AG08396 (cell line): ENCODE results near the gene MYO16.
"Not testable (repeated sequence)": the region's sequence is repeated elsewhere in the genome, so short reads cannot be mapped to it uniquely, and the experiment has no call there.

ENCODE experiments used
- DNase-seq: peaks from one replicate; pipeline ENCODE4 v3.0.0; 2012; ENCODE audit warnings: low spot score, mixed read lengths

Gene MYO16

GRCh38 chr13:108742701-108743451 is 113.5 kb downstream of the MYO16 start:
- no peak for DNase-seq

DNA sequence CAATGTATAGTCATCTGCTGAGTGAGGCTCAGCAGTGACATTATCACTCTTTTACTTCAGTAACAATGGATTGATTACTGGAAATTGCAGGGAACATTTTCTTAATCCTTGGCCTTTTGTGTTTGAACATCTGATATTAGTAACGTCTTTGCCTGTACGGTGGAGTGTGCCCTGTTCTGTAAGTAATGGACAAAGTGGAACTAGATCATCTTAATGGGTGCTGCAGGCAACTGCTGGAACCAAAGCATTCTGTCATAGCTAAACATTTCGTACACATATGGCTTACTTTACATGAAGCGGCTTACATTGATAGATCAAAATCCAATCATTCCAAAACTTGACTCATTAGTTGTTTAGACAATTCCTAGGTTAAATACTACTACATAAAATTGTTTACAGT is 114.1 kb downstream of the MYO16 start:
- DNase-seq = no peak

DNA sequence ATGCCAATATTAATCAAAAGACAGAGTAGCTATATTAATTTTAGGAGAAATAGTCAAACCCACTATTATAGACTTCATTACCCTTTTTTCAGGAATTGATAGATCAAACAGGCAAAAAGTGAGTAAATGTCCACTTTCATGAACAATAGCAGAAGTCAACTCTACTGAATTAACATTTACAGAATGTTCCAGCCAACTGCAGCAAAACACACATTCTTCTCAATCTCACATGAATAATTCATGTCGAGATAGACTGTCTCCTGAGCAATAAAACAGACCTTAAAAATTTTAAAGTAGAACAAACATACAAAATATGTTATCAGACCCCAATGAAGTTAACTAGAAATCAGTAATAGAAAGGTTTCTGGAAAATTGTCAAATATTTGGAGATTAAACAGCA is 118.4 kb downstream of the MYO16 start:
- no peak for DNase-seq

GRCh38 chr13:108752276-108752675 is 122.9 kb downstream of the MYO16 start:
- DNase-seq = no peak

DNA sequence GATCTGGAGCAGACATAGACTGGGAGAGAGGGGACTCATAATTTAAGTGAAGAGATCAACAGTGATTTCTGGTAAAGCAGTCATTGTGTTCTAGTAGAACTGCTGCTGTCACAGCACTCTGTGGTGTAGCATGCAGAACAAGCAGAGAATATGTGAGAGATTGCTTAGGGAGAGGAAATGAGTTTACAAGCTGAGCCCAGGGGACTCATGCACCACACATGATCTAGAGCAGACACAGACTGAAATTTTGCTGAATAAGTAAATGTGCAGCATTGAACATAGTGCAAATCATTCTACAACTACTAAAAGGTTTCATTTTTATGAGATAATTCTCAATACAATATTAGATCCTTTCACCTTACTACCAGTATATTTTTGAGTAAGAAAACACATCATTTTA is 125.7 kb downstream of the MYO16 start:
- DNase-seq = no peak

- no peak for DNase-seq
Observed at GRCh38 chr13:108760129-108760528, 130.7 kb downstream of the MYO16 start.

DNA sequence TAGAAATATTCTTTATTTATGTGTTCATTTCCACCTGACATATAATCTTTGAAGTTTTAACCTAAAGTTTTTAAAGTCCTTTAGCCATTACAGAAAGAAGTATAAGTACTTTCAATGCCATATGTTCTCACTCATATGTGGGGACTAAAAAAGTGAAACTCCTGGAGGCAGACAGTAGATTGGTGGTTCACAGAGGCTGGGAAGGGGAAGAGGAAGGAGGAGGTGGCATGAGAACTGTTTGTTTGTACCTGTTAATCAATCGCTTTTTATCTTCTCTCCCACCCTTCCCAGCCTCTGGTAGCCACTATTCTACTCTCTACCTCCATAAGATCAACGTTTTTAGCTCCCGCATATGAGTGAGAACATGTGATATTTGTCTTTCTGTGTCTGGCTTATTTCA is 131.1 kb downstream of the MYO16 start:
- DNase-seq = no peak

- DNase-seq = no peak
Observed at GRCh38 chr13:108768035-108768434, 138.6 kb downstream of the MYO16 start.

GRCh38 chr13:108769213-108770070 is 140.0 kb downstream of the MYO16 start:
- no peak for DNase-seq

DNA sequence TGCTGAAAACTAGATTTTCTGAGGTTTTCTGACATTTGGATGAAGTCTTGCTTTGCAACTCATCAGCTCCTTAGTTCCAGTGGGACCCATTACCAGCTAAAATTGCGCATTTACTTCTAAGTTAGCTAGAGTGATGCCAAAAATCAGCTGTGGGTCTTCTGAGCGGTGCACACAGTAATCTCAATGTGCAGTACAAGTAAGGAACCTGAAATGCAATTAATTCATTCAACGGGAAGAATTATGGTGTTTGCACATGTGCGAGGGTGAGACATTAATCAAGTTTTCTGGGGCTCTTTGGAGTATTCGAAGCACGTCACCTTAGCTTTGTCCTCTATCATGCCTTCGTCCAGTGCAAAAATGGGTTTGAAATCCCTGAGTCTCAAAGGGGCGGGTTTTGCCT is 146.2 kb downstream of the MYO16 start:
- no peak for DNase-seq

- no peak for DNase-seq
Observed at GRCh38 chr13:108776650-108777049, 147.2 kb downstream of the MYO16 start.

- no peak for DNase-seq
Observed at GRCh38 chr13:108777421-108778420, 148.3 kb downstream of the MYO16 start.

DNA sequence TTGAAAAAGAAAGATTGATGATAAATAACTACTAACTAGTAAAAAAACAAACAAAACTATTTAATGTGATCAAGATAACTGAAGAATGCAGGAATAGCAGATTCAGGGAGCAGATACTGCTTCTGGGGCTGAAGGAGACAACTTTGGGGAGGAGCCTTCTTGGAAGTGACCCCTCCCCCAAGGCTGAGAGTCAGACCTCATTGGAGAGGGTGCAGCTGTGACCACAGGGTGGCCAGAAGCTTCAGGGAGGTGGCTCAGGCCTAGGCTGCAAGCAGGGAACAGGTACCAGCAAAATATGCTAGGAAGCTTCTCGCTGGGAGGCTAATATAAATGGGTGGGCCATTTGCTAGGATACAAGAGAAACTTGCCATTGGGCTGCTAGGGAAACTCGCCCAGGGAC is 149.9 kb downstream of the MYO16 start:
- DNase-seq = no peak

DNA sequence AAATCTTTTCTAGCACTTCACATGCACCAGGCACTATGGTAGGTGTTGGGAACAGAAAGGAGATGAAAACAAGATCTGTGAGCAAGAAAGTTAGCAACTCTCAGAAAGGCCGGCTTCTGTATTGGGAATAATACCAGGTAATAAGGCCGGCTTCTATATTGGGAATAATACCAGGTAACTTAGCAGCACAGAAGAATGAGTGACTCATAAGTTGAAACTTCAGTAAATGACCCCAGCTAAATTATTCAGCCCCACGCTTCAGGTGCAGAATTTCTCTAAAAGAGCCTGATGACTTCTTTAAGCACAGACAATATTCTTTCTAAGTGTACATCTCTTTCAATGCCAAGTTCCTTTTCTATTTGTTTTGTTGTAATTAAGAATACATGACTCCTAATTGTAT is 151.3 kb downstream of the MYO16 start:
- DNase-seq = no peak

DNA sequence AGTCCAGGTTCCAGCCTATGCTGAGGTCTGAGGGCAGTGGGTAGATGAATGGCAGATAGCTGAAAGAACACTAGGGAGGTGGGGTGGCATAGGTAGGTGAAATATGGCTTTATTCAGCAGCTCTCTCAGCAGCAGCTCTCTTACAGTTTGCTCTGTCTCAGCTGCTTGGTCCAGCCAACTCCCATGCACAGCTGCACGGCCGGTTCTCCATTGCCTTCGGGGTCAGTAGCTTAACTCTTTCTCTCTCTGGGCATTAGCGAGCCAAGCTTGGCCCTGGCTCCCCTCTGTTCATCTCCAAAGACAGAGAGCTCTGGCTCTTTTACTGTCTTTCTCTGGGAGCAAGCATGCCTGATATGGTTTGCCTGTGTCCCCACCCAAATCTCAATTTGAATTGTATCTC is 151.9 kb downstream of the MYO16 start:
- DNase-seq = no peak

GRCh38 chr13:108782480-108782879 is 153.1 kb downstream of the MYO16 start:
- DNase-seq = not testable (repeated sequence)

DNA sequence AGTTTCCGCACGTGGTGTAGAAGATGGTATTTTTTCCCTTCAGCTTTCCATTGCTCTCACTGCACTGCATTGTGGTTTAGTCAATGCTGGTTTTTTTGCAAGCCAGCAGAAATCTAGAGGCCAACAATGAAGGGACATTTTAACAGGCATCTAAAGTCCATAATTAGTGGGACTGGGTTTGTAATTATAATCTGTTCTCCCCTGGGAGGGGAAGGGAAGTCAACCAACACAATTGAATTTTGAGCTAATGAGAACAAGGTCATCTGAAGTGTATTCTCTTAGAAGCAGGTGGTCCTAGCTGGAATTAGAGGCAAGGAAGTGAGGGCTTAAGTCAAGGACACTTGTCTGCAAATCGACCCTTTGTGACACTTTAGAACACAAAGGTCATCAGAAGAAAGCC is 156.4 kb downstream of the MYO16 start:
- DNase-seq = no peak

GRCh38 chr13:108786456-108787200 is 157.2 kb downstream of the MYO16 start:
- DNase-seq = no peak

- no peak for DNase-seq
Observed at GRCh38 chr13:108787700-108788414, 158.4 kb downstream of the MYO16 start.

DNA sequence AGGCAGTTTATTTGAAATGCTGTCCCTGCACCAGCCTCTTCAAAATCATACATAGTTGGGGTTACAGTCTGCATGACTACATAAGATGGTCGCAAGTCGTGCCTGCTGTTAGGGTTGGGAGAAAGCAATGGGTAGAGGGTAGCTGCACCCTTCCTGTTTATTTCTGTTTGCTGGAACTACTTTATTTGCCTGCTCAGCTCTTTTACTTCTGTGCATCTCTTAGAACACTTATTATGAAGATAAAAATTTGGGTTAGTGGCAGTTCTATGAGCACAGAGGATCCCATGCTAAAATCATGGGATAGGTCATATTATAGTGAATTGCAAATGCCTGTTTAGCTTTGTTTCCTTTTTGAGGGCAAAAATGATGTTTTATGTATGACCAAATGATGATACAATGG is 160.1 kb downstream of the MYO16 start:
- DNase-seq = no peak

GRCh38 chr13:108795841-108796240 is 166.4 kb downstream of the MYO16 start:
- DNase-seq = no peak
